Stimulated activated naive CD8-positive, alpha-beta T cell treated with anti-CD3 and anti-CD28 coated beads, Interleukin-15, amount 100 ng/mL, for 72 hours (primary cell): ENCODE measurements around the gene KLHL17.
"Not testable (repeated sequence)": the region's sequence is repeated elsewhere in the genome, so short reads cannot be mapped to it uniquely, and the experiment has no call there.

Experiments used
- ATAC-seq: fragments of 150-1000 bp; cut with Tn5 transposase; 2 replicates; pipeline ENCODE4 v1.10.0; 2021; ENCODE audit warnings: mild to moderate bottlenecking, moderate library complexity
- DNase-seq, 2 donors: peaks; one replicate each; pipeline ENCODE4 v3.0.0; 2021 to 2022
- H3K27ac Mint-ChIP-seq, 2 donors: one replicate each; pipeline ENCODE4 v1.8.0; 2022; ENCODE audit warnings: mild to moderate bottlenecking in 2 of 2, mixed read lengths in 2 of 2, moderate library complexity in 2 of 2
- H3K27me3 Mint-ChIP-seq: one replicate; pipeline ENCODE4 v1.8.0; 2022; ENCODE audit warnings: mixed read lengths
- H3K4me1 Mint-ChIP-seq: one replicate; pipeline ENCODE4 v1.8.0; 2022; ENCODE audit warnings: mild to moderate bottlenecking, mixed read lengths
- H3K4me3 Mint-ChIP-seq, 2 donors: one replicate each; pipeline ENCODE4 v1.8.0; 2022; ENCODE audit warnings: mild to moderate bottlenecking in 2 of 2, mixed read lengths in 2 of 2, moderate library complexity in 1 of 2
- H3K9me3 Mint-ChIP-seq, 2 donors: one replicate each; pipeline ENCODE4 v1.8.0; 2022; ENCODE audit warnings: mixed read lengths in 2 of 2

KLHL17 gene

GRCh38 chr1:1000357-1001056 is 40.1 kb downstream of the KLHL17 start:
- DNase-seq (peak; percentile 58 to 78), ATAC-seq (peak; percentile 25)
- Mint-ChIP-seq H3K4me3 (peak overlapping the region; percentile 79 to 80), H3K4me1 (peaks cover 52% of the 10 kb centered on the region), H3K9me3 (no peaks in the 10 kb centered on the region), H3K27me3 (peaks cover 83% of the 10 kb centered on the region), H3K27ac (peak overlapping the region in 1 of 2 donors; percentile 80)

- peak overlapping the region; percentile 79 to 80 for H3K4me3 Mint-ChIP-seq
- H3K9me3 Mint-ChIP-seq, result no peaks in the 10 kb centered on the region
- peak in 1 of 2 donors; percentile 16 for DNase-seq
- peaks cover 50% of the 10 kb centered on the region for H3K4me1 Mint-ChIP-seq
- no peak for ATAC-seq
- H3K27ac Mint-ChIP-seq, result peak overlapping the region in 1 of 2 donors; percentile 80
- peaks cover 83% of the 10 kb centered on the region for H3K27me3 Mint-ChIP-seq
These were observed 40.8 kb downstream of the KLHL17 start for GRCh38 chr1:1001057-1001783.

GRCh38 chr1:1003618-1004419 is 43.4 kb downstream of the KLHL17 start:
- Mint-ChIP-seq H3K4me1 (peaks cover 33% of the 10 kb centered on the region), H3K4me3 (no peak overlapping the region), H3K27me3 (peaks cover 68% of the 10 kb centered on the region), H3K9me3 (no peaks in the 10 kb centered on the region), H3K27ac (no peak overlapping the region)
- DNase-seq, result no peak
- no peak for ATAC-seq

- H3K27ac Mint-ChIP-seq, result no peak overlapping the region
- peak overlapping the region in 1 of 2 donors; percentile 71 for H3K4me3 Mint-ChIP-seq
- peaks cover 68% of the 10 kb centered on the region for H3K27me3 Mint-ChIP-seq
- H3K4me1 Mint-ChIP-seq, result peaks cover 33% of the 10 kb centered on the region
- H3K9me3 Mint-ChIP-seq, result no peaks in the 10 kb centered on the region
- ATAC-seq, result no peak
- no peak for DNase-seq
These were observed 44.0 kb downstream of the KLHL17 start for GRCh38 chr1:1004420-1004779.

GRCh38 chr1:1004780-1005697 is 44.7 kb downstream of the KLHL17 start:
- no peak overlapping the region for H3K27ac Mint-ChIP-seq
- peaks cover 68% of the 10 kb centered on the region for H3K27me3 Mint-ChIP-seq
- no peaks in the 10 kb centered on the region for H3K9me3 Mint-ChIP-seq
- no peak for DNase-seq
- H3K4me1 Mint-ChIP-seq, result peaks cover 33% of the 10 kb centered on the region
- peak; percentile 54 for ATAC-seq
- H3K4me3 Mint-ChIP-seq, result peak overlapping the region; percentile 8 to 71

- H3K27ac Mint-ChIP-seq, result peak overlapping the region in 1 of 2 donors; percentile 16
- peaks cover 60% of the 10 kb centered on the region for H3K27me3 Mint-ChIP-seq
- H3K4me1 Mint-ChIP-seq, result peaks cover 29% of the 10 kb centered on the region
- H3K9me3 Mint-ChIP-seq, result no peaks in the 10 kb centered on the region
- ATAC-seq (no peak), DNase-seq (no peak)
- no peak overlapping the region for H3K4me3 Mint-ChIP-seq
These were observed 45.5 kb downstream of the KLHL17 start for GRCh38 chr1:1005774-1006304.

GRCh38 chr1:1006305-1007159 is 46.1 kb downstream of the KLHL17 start:
- DNase-seq, result peak in 1 of 2 donors; percentile 15
- H3K4me1 Mint-ChIP-seq, result peaks cover 24% of the 10 kb centered on the region
- peaks cover 53% of the 10 kb centered on the region for H3K27me3 Mint-ChIP-seq
- no peaks in the 10 kb centered on the region for H3K9me3 Mint-ChIP-seq
- no peak overlapping the region for H3K4me3 Mint-ChIP-seq
- no peak for ATAC-seq
- H3K27ac Mint-ChIP-seq, result peak overlapping the region in 1 of 2 donors; percentile 16

GRCh38 chr1:1010131-1010530 is 49.7 kb downstream of the KLHL17 start:
- not testable (repeated sequence) for H3K9me3 Mint-ChIP-seq, DNase-seq, H3K4me3 Mint-ChIP-seq, H3K27ac Mint-ChIP-seq, ATAC-seq
- Mint-ChIP-seq H3K27me3 (peaks cover 19% of the 10 kb centered on the region), H3K4me1 (peaks cover 35% of the 10 kb centered on the region)

- H3K4me1 Mint-ChIP-seq, result peaks cover 30% of the 10 kb centered on the region
- DNase-seq (no peak), ATAC-seq (no peak)
- H3K4me3 Mint-ChIP-seq, result no peak overlapping the region
- H3K27me3 Mint-ChIP-seq, result peaks cover 5% of the 10 kb centered on the region
- no peaks in the 10 kb centered on the region for H3K9me3 Mint-ChIP-seq
- H3K27ac Mint-ChIP-seq, result peak overlapping the region in 1 of 2 donors; percentile 27
These were observed 51.1 kb downstream of the KLHL17 start for GRCh38 chr1:1011396-1011949.

GRCh38 chr1:1012736-1013104 is 52.3 kb downstream of the KLHL17 start:
- peak; percentile 26 for ATAC-seq
- peak overlapping the region; percentile 91 to 99 for H3K4me3 Mint-ChIP-seq
- not testable (repeated sequence) for H3K27me3 Mint-ChIP-seq, H3K9me3 Mint-ChIP-seq, DNase-seq
- peaks cover 37% of the 10 kb centered on the region for H3K4me1 Mint-ChIP-seq
- peak overlapping the region; percentile 88 to 99 for H3K27ac Mint-ChIP-seq

GRCh38 chr1:1013105-1013921 is 52.9 kb downstream of the KLHL17 start, which contains the start of gene ISG15:
Gene ISG15, plus strand, starts transcription at chr1:1013497. Its CDS starts 77 bp downstream, at chr1:1013574.
- ATAC-seq (peak; percentile 96), DNase-seq (peak; percentile 77 to 90)
- H3K4me3 Mint-ChIP-seq, result peak within 1 kb of the TSS; percentile 91 to 99
- H3K4me1 Mint-ChIP-seq, result peaks cover 37% of the 10 kb centered on the region
- H3K27me3 Mint-ChIP-seq, result no peaks in the 10 kb centered on the region
- H3K27ac Mint-ChIP-seq, result peak within 1 kb of the TSS; percentile 92 to 99
- no peaks in the 10 kb centered on the region for H3K9me3 Mint-ChIP-seq

GRCh38 chr1:1013922-1014648 is 53.7 kb downstream of the KLHL17 start:
- peaks cover 37% of the 10 kb centered on the region for H3K4me1 Mint-ChIP-seq
- peak overlapping the region; percentile 92 to 99 for H3K27ac Mint-ChIP-seq
- H3K9me3 Mint-ChIP-seq, result no peaks in the 10 kb centered on the region
- no peaks in the 10 kb centered on the region for H3K27me3 Mint-ChIP-seq
- DNase-seq (no peak), ATAC-seq (no peak)
- peak overlapping the region; percentile 91 to 99 for H3K4me3 Mint-ChIP-seq
